ENCODE results near the gene RTKN. TPM values are rescaled to one million over a fixed set of nuclear protein-coding genes. Genes with fewer than 3 reads are reported as not detected.
A peak's percentile ranks its signal among the peaks of the same experiment; 100 is the strongest.
"Not testable (repeated sequence)": the region's sequence is repeated elsewhere in the genome, so short reads cannot be mapped to it uniquely, and the experiment has no call there.

The RTKN gene
- total and polyA plus RNA-seq, 5 donors from 2014 or later: 0.34 to 0.39 (median 0.34) TPM; not detected in 2

DNA sequence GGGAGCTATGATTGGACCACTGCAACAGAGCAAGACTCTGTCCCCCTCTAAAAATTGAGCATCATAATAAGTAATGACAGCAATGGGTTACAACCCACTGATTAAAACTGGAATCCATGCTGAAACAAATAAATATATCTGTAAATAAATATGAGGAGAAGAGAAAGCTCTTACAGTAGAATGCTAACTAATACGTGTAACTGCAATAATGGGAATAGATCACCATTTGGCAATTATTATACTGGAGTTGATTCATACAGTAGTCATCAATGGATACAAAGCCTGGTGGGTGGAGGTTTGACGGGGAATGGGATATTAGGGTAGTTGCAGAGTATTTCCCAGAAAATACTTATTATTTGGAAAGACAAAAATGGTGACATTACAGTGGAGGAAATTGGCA is 7.0 kb upstream of the RTKN start:
- H3K36me3 Mint-ChIP-seq: no peaks in the 10 kb centered on the region
- DNase-seq (no peak), ATAC-seq (ENCODE audit: low read depth in 2 of 2) (no peak)
- Histone ChIP-seq H3K36me3 (ENCODE audit: control insufficient read depth, insufficient read depth, low read length) (no peaks in the 10 kb centered on the region), H3K9me3 (ENCODE audit: control insufficient read depth in 2 of 2, low read length in 2 of 2) (no peaks in the 10 kb centered on the region), H3K4me1 (ENCODE audit: control insufficient read depth, insufficient read depth, low read length, poor library complexity, severe bottlenecking) (peaks cover 9% of the 10 kb centered on the region), H3K27me3 (ENCODE audit: control insufficient read depth, insufficient read depth, low read length) (peaks cover 2% of the 10 kb centered on the region), H3K27ac (ENCODE audit: insufficient read depth, low read length, poor library complexity, severe bottlenecking) (no peak overlapping the region), H3K4me3 (ENCODE audit: low read depth, low read length) (no peak overlapping the region)
- H3K4me1 Mint-ChIP-seq: peaks cover 5 to 15% (median 10%) of the 10 kb centered on the region in 4 donors
- peaks cover 0 to 3% (median 0%) of the 10 kb centered on the region in 7 donors for H3K9me3 Mint-ChIP-seq
- no peak overlapping the region for H3K27ac Mint-ChIP-seq
- peak overlapping the region in 1 of 4 donors; percentile 50 for H3K4me3 Mint-ChIP-seq
- peaks cover 33% of the 10 kb centered on the region for H3K27me3 Mint-ChIP-seq

DNA sequence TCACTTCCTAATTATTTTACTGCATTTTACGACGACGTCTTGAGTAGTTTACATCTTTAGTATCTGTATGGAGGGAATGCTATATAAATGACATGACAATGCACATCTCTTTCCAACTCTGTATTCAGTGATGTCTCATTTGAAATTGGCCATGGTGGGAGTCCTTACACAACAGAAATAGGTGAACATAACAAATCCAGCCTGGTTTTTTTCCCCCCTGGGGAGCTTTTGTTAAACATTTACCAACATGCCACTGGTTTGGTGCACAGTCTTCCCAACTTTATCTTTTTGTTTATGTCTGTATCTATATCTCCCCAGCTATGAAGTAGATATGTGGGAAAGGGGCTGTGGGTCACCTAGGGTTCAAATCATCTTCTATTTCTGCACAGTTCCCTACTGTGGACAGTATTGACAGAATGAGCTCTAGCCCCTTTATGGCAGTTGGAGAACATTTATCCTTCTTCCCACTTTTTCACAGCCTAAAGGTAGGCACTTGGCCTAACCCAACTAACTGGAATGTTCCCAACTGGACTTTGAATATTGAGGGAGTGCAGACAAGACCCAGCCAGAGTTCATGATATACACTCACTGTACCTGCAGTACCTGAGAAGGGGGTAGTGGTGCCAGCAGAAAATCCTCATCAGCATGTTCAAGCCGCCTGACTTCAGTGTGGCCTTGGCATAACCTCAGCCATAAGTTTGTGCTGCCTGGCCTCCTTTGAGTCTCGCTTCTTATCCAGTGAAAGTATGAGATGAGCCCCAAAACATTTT is 5.7 kb upstream of the RTKN start:
- peaks cover 3% of the 10 kb centered on the region for H3K4me1 ChIP-seq (ENCODE audit: control insufficient read depth, insufficient read depth, low read length, poor library complexity, severe bottlenecking)
- ATAC-seq (ENCODE audit: low read depth in 2 of 2): no peak
- peaks cover 1 to 4% (median 3%) of the 10 kb centered on the region in 4 donors for H3K4me1 Mint-ChIP-seq
- H3K4me3 Mint-ChIP-seq: no peak overlapping the region
- H3K36me3 ChIP-seq (ENCODE audit: control insufficient read depth, insufficient read depth, low read length): no peaks in the 10 kb centered on the region
- H3K27ac ChIP-seq (ENCODE audit: insufficient read depth, low read length, poor library complexity, severe bottlenecking): no peak overlapping the region
- H3K9me3 ChIP-seq (ENCODE audit: control insufficient read depth in 2 of 2, low read length in 2 of 2): no peaks in the 10 kb centered on the region
- no peak overlapping the region for H3K27ac Mint-ChIP-seq
- no peak overlapping the region for H3K4me3 ChIP-seq (ENCODE audit: low read depth, low read length)
- peaks cover 3% of the 10 kb centered on the region for H3K27me3 ChIP-seq (ENCODE audit: control insufficient read depth, insufficient read depth, low read length)
- peaks cover 0 to 3% (median 0%) of the 10 kb centered on the region in 7 donors for H3K9me3 Mint-ChIP-seq
- DNase-seq: no peak
- H3K36me3 Mint-ChIP-seq: no peaks in the 10 kb centered on the region
- H3K27me3 Mint-ChIP-seq: peaks cover 39% of the 10 kb centered on the region

DNA sequence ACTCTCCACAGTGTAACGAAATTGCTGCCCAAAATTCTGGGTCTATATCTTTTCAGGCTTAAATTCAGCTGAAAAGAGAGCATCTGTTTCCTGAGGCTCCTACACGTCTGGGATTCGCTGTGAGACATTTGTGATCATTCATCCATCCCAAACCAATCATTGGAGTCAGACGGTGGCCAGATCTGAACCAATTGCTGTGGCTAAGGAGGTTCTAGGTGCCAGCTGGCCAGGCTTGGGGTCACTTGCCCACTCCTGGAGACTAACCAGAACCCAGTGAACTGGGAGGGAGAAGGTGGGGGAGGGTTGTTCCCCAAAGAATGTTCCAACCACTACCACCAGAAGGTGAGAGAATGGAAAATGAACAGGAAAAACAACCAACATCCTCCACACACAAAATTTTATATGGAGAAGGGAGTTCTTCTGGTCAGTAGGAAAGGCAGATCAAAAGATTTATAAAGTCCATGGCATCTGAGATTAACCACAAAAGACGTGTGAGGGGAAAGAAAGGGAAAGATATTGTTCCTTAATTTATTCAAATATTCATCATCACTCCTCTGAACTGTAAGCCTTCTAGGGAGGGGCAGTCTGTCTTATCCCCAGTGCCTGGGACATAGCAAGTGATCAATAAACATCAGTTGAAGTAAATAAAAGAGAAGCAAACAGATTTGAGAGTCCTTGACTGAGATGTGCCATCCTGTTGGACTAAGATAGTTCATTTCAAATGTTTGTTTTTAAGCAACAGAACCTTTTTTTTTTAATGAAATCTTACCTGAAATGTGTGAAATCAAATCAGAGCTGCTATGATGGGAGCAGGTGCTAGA is 3.0 kb upstream of the RTKN start:
- DNase-seq (no peak), ATAC-seq (ENCODE audit: low read depth in 2 of 2) (no peak)
- no peak overlapping the region for H3K27ac Mint-ChIP-seq
- Histone ChIP-seq H3K4me3 (ENCODE audit: low read depth, low read length) (no peak overlapping the region), H3K36me3 (ENCODE audit: control insufficient read depth, insufficient read depth, low read length) (no peaks in the 10 kb centered on the region), H3K27ac (ENCODE audit: insufficient read depth, low read length, poor library complexity, severe bottlenecking) (no peak overlapping the region), H3K4me1 (ENCODE audit: control insufficient read depth, insufficient read depth, low read length, poor library complexity, severe bottlenecking) (peaks cover 20% of the 10 kb centered on the region), H3K27me3 (ENCODE audit: control insufficient read depth, insufficient read depth, low read length) (peaks cover 11% of the 10 kb centered on the region), H3K9me3 (ENCODE audit: control insufficient read depth in 2 of 2, low read length in 2 of 2) (no peaks in the 10 kb centered on the region)
- H3K4me1 Mint-ChIP-seq: peaks cover 0 to 16% (median 3%) of the 10 kb centered on the region in 4 donors
- H3K9me3 Mint-ChIP-seq: peaks cover 0 to 3% (median 0%) of the 10 kb centered on the region in 7 donors
- no peak overlapping the region for H3K4me3 Mint-ChIP-seq
- peaks cover 52% of the 10 kb centered on the region for H3K27me3 Mint-ChIP-seq
- H3K36me3 Mint-ChIP-seq: no peaks in the 10 kb centered on the region

DNA sequence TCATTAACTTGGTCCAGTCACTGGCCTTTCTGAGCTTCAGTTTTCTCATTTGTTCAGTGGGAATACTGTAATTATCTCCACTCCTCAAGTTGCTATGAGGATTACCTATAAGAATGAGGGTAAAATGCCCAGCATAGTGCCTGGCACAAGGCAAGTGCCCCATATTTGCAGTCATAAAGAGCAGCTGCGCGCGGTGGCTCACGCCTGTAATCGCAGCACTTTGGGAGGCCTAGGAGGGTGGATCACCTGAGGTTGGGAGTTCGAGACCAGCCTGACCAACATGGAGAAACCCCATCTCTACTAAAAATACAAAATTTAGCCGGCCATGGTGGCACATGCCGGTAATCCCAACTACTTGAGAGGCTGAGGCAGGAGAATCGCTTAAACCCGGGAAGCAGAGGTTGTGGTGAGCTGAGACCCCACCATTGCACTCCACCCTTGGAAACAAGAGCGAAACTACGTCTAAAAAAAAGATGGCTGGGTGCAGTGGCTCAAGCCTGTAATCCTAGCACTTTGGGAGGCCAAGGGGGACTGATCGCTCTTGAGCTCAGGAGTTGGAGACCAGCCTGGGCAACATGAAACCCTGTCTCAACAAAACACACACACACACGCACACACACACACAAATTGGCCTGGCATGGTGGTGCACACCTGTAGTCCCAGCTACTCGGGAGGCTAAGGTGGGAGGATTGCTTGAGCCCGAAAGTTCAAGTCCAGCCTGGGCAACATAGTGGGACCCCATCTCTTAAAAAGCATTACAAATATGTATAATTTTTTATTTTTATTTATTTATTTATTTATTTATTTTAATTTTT is 953 bp upstream of the RTKN start:
- not testable (repeated sequence) for H3K4me3 ChIP-seq (ENCODE audit: low read depth, low read length); H3K27ac ChIP-seq (ENCODE audit: insufficient read depth, low read length, poor library complexity, severe bottlenecking); ATAC-seq (ENCODE audit: low read depth in 2 of 2); DNase-seq; H3K36me3 ChIP-seq (ENCODE audit: control insufficient read depth, insufficient read depth, low read length); H3K9me3 ChIP-seq (ENCODE audit: control insufficient read depth in 2 of 2, low read length in 2 of 2); H3K9me3 Mint-ChIP-seq; H3K36me3 Mint-ChIP-seq
- Mint-ChIP-seq H3K27ac (peak overlapping the region in 1 of 3 donors; percentile 59), H3K4me1 (peaks cover 0 to 16% (median 3%) of the 10 kb centered on the region in 4 donors), H3K27me3 (peaks cover 55% of the 10 kb centered on the region), H3K4me3 (peak overlapping the region in 3 of 4 donors; percentile 50 to 80 (median 66))
- Histone ChIP-seq H3K27me3 (ENCODE audit: control insufficient read depth, insufficient read depth, low read length) (peaks cover 15% of the 10 kb centered on the region), H3K4me1 (ENCODE audit: control insufficient read depth, insufficient read depth, low read length, poor library complexity, severe bottlenecking) (peaks cover 20% of the 10 kb centered on the region)

DNA sequence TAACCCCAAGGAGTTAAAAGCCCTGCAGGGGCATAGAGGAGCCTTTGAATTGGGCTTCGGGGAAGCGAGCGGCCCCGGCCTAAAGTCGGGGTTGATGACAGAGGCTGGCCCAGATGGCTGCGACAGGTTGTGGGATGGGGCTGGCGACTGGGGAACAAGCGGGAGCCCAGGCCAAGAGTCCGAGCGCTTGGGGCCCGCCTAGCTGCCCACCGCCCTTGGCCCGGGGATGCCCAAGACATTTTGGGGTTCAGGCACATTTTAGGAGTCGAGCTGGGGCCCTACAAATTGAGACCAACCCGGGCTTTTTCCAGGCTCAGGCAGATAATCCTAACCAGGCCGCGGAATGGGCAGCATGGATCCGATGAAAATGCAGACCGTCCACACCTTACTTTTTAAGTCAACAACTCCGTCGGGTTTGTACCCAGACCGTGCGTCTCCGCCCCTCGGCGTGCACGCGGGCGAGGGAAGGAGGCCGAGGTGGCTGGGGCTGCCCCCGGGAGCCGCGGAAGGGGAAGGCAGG is 507 bp downstream of the RTKN start:
- Mint-ChIP-seq H3K4me3 (peak overlapping the region in 3 of 4 donors; percentile 33 to 57 (median 33)), H3K27me3 (peaks cover 51% of the 10 kb centered on the region)

DNA sequence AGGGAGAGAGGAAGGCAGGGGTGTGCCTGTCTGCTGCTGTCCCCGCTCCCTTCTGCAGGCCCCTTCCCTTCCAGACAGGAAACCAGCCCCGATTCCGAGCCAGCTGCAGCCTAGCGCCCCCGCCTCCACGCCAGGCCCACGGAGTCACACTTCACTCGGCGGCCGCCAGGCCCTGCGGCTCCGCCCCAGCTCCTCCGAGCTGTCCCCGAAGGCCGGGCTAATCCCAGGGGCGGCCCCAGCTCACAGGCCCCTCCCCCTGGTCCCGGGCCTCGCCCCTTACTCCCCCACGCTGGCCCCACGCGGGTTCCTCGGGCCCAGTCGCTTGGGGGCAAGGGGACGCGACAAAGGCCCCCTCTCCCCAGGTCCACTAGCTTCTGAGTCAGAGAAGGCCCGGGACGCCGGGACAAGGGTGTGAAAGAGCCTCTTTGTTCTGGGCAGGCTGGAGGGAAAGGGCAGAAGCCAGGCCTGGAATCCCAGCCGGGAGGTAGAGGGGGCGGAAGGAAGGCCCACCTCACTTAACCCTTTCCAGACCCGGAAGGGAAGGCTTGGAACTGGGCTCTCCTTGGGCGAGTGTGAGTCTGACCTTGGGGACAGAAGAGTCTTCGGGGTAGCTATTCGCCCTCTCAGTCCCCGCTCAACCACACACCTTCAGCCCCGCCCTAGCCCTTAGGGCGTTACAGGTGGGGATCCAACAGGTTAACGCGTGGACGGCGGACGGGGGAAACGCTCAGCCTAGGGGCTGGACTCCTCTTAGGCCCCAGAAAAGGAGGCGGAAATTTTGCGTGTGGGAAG is 1.2 kb downstream of the RTKN start:
- Mint-ChIP-seq H3K27ac (no peak overlapping the region), H3K36me3 (no peaks in the 10 kb centered on the region), H3K4me3 (peak overlapping the region; percentile 33 to 76 (median 46)), H3K4me1 (peaks cover 0 to 16% (median 3%) of the 10 kb centered on the region in 4 donors), H3K27me3 (peaks cover 51% of the 10 kb centered on the region), H3K9me3 (no peaks in the 10 kb centered on the region)
- Histone ChIP-seq H3K4me3 (ENCODE audit: low read depth, low read length) (no peak overlapping the region), H3K4me1 (ENCODE audit: control insufficient read depth, insufficient read depth, low read length, poor library complexity, severe bottlenecking) (peaks cover 20% of the 10 kb centered on the region), H3K36me3 (ENCODE audit: control insufficient read depth, insufficient read depth, low read length) (no peaks in the 10 kb centered on the region), H3K27ac (ENCODE audit: insufficient read depth, low read length, poor library complexity, severe bottlenecking) (no peak overlapping the region), H3K27me3 (ENCODE audit: control insufficient read depth, insufficient read depth, low read length) (peaks cover 15% of the 10 kb centered on the region), H3K9me3 (ENCODE audit: control insufficient read depth in 2 of 2, low read length in 2 of 2) (no peaks in the 10 kb centered on the region)
- ATAC-seq (ENCODE audit: low read depth in 2 of 2) (peak; percentile 56 to 65), DNase-seq (peak in 1 of 3 donors; percentile 58)

More for the DNA sequence above, 507 bp downstream of the RTKN start:
- H3K36me3 ChIP-seq (ENCODE audit: control insufficient read depth, insufficient read depth, low read length): no peaks in the 10 kb centered on the region
- H3K4me1 ChIP-seq (ENCODE audit: control insufficient read depth, insufficient read depth, low read length, poor library complexity, severe bottlenecking): peaks cover 20% of the 10 kb centered on the region
- H3K4me3 ChIP-seq (ENCODE audit: low read depth, low read length): no peak overlapping the region
- ATAC-seq (ENCODE audit: low read depth in 2 of 2): no peak
- DNase-seq: no peak
- Mint-ChIP-seq H3K4me1 (peaks cover 0 to 16% (median 3%) of the 10 kb centered on the region in 4 donors), H3K36me3 (no peaks in the 10 kb centered on the region), H3K9me3 (no peaks in the 10 kb centered on the region), H3K27ac (no peak overlapping the region)
- no peaks in the 10 kb centered on the region for H3K9me3 ChIP-seq (ENCODE audit: control insufficient read depth in 2 of 2, low read length in 2 of 2)
- H3K27me3 ChIP-seq (ENCODE audit: control insufficient read depth, insufficient read depth, low read length): peaks cover 15% of the 10 kb centered on the region
- H3K27ac ChIP-seq (ENCODE audit: insufficient read depth, low read length, poor library complexity, severe bottlenecking): no peak overlapping the region

All from CD4-positive, CD25-positive, alpha-beta regulatory T cell (primary cell).